Esophagus muscularis mucosa (tissue), 4 donors: ENCODE data around the gene GPR68. TPM values are rescaled to one million over a fixed set of nuclear protein-coding genes. Genes with fewer than 3 reads are reported as not detected.
"Not testable (repeated sequence)": the region's sequence is repeated elsewhere in the genome, so short reads cannot be mapped to it uniquely, and the experiment has no call there.

ENCODE experiments used
- DNase-seq: peaks from one replicate; pipeline ENCODE4 v3.0.0-alpha.2; 2017; ENCODE audit errors: extremely low spot score
- H3K27ac ChIP-seq, 4 donors: fragments of 200-600 bp; sonication (generic); replicated peaks in 1 of 4; 1 replicate in 3 of 4; 2 replicates in 1 of 4; pipeline ENCODE4 v1.5.1; 2016 to 2019; ENCODE audit warnings: mild to moderate bottlenecking in 1 of 4
- H3K27me3 ChIP-seq, 4 donors: fragments of 200-600 bp; sonication (generic); one replicate each; pipeline versions ENCODE4 v1.5.1 to v1.6.0; 2016 to 2019
- H3K36me3 ChIP-seq, 4 donors: fragments of 200-600 bp; sonication (generic); one replicate each; pipeline ENCODE4 v1.5.1; 2016 to 2019
- H3K4me1 ChIP-seq, 4 donors: fragments of 200-600 bp; sonication (generic); one replicate each; pipeline ENCODE4 v1.5.1; 2016 to 2019
- H3K4me3 ChIP-seq, 4 donors: fragments of 200-600 bp; sonication (generic); 1 replicate in 2 of 4; 2 replicates in 2 of 4; pipeline ENCODE4 v1.5.1; 2016 to 2019; ENCODE audit warnings: mild to moderate bottlenecking in 4 of 4, moderate library complexity in 1 of 4
- H3K9me3 ChIP-seq, 4 donors: fragments of 200-600 bp; sonication (generic); 1 replicate in 3 of 4; 2 replicates in 1 of 4; pipeline ENCODE4 v1.5.1; 2016 to 2019
- CTCF ChIP-seq, 3 experiments: fragments of 200-600 bp in 2 of 3; fragments of 450-650 bp in 1 of 3; sonication (generic) in 2 of 3; IDR thresholded peaks; one replicate each; pipeline ENCODE4 v1.5.1; 2017 to 2019; ENCODE audit warnings: antibody characterized with exemption in 3 of 3, mild to moderate bottlenecking in 2 of 3, moderate library complexity in 1 of 3
- EP300 ChIP-seq: sonication (generic); formaldehyde crosslinking; IDR thresholded peaks from one replicate; pipeline ENCODE4 v1.6.1; 2017; ENCODE audit warnings: antibody characterized with exemption
- POLR2A ChIP-seq: fragments of 450-650 bp; IDR thresholded peaks from one replicate; pipeline ENCODE4 v1.6.1; 2017; ENCODE audit warnings: antibody characterized with exemption, moderate library complexity, mild to moderate bottlenecking, low read depth
- POLR2AphosphoS5 ChIP-seq, 2 donors: sonication (generic); formaldehyde crosslinking; IDR thresholded peaks; one replicate each; pipeline ENCODE4 v1.6.1; 2017; ENCODE audit warnings: antibody characterized with exemption in 2 of 2
- WGBS: methylation state at CpG from one replicate; pipeline ENCODE4 v1.1.5; 2018; 5-methylcytosine and 5-hydroxymethylcytosine counted together
- intact Hi-C: fragments of 100-400 bp; cut with DNase I; formaldehyde crosslinking; loops from one replicate; pipeline ENCODE4 v1.15.1; 2023
- total RNA-seq, 4 donors: library from RNA; depleted of rRNA; stranded (reverse); fragments of >200 nt; gene quantifications; one replicate each; pipeline versions ENCODE4 v1.1.0 to v1.2.1, GENCODE V29; 2016

The GPR68 gene
- total RNA-seq, 4 donors from 2014 or later: 1.3 to 9.1 (median 5.4) TPM

DNA sequence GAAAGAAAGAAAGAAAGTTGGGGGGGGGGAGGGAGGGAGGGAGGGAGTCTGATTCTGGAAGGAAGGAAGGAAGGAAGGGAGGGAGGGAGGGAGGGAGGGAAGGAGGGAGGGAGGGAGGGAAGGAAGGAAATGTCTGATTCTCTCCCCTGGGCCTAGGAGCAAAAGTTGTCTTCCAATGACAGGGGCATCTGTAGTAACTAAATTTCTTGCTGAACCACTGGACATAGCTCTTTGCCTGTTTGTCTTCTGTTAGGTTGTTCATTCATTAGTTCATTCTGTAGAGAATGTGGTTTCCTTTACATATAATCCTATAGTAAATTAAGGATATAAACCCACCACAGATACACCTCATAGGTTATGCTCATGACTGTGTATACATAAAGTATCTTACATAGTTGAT is 59.9 kb downstream of the GPR68 start:
- intact Hi-C loops: no loop called here
- no peaks in the 10 kb centered on the region for H3K4me1 ChIP-seq
- H3K27me3 ChIP-seq: no peaks in the 10 kb centered on the region
- H3K9me3 ChIP-seq: no peaks in the 10 kb centered on the region
- TF ChIP-seq POLR2AphosphoS5 (IDR thresholded peaks at IDR 0.05) (no peak), EP300 (no peak), POLR2A (no peak), CTCF (IDR thresholded peaks at IDR 0.05) (no peak)
- peaks cover 53 to 96% (median 85%) of the 10 kb centered on the region in 4 donors for H3K36me3 ChIP-seq
- no peak for DNase-seq
- H3K27ac ChIP-seq: no peak overlapping the region
- no peak overlapping the region for H3K4me3 ChIP-seq

- H3K9me3 ChIP-seq, H3K27ac ChIP-seq, DNase-seq, H3K27me3 ChIP-seq, H3K4me3 ChIP-seq, H3K4me1 ChIP-seq, intact Hi-C loops: not testable (repeated sequence)
- H3K36me3 ChIP-seq: peaks cover 45 to 95% (median 81%) of the 10 kb centered on the region in 4 donors
- 98% methylated on average over 3 of the region's 3 CpGs for WGBS
Observed at GRCh38 chr14:91182753-91183152, 61.8 kb downstream of the GPR68 start.

Other genes with a start within 250 kb of the GPR68 start
- gene RPS6KA5, start 184.1 kb downstream of the GPR68 start, total RNA-seq: 10 to 100 TPM; 30.8 to 40.6 (median 35.0) TPM
- gene DGLUCY, start 130.6 kb downstream of the GPR68 start, total RNA-seq: 10 to 100 TPM; 47.2 to 88.2 (median 66.5) TPM
- 1 to 10 TPM; 4.2 to 6.3 (median 5.6) TPM for gene CCDC88C, start 173.1 kb upstream of the GPR68 start, total RNA-seq